Measurements from ENCODE around the gene ASPRV1. TPM values are rescaled to one million over a fixed set of nuclear protein-coding genes. Genes with fewer than 3 reads are reported as not detected.

Gene ASPRV1
- polyA plus RNA-seq, 5 donors = 2.0 to 4.0 (median 3.1) TPM

DNA sequence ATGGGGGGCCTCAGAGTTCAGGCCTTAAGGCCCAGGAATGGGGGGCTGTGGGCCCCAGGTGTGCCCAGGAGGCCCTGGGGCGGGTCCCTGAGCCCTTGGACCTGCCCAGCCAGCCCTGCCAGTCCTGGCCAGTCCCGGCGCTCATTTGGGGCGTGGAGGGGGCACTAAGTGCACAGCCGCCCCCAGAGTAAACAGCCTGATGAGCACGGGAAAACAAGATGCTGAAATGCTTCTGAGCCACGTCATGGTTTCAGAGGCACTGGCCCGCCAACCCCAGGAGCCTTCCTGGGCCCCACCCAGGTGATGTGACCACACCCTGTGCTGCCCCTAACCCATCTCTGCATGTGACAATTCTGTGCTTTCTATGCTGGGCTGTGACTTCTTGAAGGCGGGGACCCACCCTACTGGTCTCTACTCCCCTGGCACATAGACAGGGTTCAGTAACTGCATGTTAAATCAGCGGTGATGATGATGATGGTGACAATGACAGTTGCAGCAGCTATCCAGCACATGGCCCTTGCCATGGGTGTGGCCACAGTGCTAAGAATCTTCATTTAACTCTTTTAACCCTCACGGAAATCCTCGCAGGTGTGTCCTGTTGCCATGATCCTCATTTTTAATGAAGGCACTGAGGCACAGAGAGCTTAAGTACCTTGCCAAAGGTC lies 28.1 kb upstream of the ASPRV1 start:
- no peak for DNase-seq

DNA sequence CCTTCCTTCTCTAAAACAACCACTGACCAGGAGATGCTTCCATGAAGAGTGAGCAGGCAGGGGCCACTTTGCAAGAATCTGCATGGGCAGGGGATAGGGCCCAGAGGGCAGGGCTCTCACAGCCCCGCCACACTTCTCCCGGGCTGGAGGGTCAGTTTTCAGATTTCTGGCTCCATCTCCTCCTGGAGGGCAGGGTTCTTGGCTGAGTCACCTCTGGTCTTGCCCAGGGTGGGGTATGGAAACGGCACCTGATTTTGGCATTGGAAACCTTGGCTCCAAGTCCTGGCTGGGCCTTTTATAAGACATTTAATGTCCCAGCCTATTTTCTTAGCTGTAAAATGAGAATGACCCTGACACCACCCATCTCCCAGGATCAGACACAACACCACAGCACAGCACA lies 27.6 kb upstream of the ASPRV1 start:
- DNase-seq = no peak

DNA sequence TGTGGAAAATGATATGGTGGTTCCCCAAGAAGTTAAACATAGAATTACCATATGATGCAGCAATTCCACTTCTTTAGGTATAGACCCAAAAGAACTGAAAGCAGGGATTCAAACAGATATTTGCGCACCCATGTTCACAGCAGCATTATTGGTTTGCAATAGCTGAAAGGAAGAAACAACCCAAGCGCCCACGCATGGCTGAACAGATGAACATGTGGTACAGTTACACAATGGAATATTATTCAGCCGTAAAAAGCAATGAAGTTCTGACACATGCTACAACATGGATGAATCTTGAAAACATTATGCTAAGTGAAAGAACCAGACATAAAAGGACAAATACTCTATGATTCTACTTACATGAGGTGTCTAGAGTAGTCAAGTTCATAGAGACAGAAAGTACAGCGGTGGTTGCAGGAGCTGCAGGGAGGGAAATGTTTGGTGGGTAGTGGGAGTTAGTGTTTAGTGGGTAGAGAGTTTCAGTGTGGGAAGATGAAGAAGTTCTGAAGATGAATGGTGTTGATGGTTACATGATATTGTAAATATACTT lies 26.7 kb upstream of the ASPRV1 start:
- DNase-seq = no peak

DNA sequence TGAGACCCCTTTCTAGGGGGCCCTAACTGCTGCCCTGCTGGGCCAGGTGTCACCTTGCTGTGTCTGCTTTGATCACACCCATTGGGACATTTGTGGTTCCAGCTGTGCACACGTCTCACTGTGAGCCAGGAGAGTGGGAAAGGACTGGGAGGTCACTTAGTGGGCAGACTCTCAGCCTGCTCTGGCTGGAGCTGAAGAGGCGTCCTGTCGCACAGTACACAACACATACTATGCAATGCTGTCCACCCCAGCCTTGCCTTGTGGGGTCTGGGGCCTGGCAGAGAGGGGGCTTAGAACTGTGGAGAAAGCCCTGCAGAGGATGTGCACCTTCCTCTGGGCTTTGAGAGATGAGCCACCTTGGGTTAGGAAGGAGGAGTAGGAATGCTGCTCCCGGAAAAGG lies 25.3 kb upstream of the ASPRV1 start:
- no peak for DNase-seq

DNA sequence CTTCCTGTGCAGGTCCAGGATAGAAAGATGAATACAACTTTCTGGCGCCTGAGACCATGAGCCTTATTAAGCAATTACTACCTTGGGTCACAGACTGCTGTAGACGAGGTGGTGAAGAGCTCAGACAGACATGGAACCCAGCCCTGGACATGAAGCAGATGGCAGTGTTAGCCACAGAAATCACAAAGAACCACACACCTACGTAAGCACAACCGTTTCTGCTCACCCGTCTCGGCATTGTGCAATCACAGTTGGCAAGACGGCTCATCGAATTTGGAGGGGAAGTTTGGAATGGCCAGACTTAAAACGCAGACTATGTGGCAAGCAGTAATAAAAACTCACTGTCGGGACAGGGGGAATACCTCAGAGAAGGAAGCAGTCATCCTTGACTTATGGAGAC lies 24.3 kb upstream of the ASPRV1 start:
- DNase-seq = no peak

DNA sequence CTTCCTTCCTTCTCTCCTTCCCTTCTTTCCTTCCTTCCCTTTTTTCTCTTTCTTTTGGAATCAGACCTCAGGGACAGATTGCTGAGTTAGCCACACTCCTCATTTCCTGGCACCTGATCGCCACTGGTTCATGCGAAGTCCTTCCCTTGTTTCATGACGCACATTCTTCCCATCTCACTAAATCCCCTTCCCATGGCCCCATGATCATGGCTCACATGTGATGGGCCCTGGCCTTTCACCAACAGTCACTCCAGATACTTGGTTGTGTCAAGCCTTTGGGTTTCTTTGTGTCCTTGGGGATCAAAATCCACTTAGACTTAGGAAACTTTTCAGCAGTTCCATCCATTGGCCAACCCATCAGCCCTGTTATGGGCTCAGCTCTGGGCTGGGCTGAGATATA lies 23.8 kb upstream of the ASPRV1 start:
- no peak for DNase-seq

DNA sequence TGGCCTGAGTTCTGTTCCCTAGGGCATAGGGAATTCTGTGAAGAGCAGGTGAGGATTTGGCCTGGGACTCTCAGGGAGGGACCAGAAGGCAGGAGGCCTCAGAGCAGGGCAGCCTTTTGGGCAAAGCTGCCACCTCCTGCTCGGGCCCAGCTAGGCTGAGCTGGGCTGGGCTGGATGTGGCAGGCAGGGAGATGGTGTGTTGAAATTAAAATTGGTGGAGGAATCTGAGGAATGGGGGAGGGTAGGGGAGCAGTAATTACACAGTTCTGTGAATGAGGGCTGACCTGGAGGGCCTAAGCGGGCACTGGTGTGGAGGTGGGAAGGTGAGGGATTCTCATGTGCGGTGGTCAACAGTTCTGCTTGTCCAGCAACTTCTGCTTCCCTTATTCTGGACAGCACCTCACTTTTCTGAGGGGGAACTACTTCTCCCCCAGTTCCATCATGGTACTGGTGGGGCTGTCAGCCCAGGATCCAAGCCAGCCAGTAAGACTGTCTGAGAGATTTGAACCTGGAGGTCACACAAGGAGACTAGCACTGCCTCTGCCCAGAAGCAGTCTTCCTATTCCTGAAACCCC lies 22.0 kb upstream of the ASPRV1 start:
- DNase-seq = no peak

DNA sequence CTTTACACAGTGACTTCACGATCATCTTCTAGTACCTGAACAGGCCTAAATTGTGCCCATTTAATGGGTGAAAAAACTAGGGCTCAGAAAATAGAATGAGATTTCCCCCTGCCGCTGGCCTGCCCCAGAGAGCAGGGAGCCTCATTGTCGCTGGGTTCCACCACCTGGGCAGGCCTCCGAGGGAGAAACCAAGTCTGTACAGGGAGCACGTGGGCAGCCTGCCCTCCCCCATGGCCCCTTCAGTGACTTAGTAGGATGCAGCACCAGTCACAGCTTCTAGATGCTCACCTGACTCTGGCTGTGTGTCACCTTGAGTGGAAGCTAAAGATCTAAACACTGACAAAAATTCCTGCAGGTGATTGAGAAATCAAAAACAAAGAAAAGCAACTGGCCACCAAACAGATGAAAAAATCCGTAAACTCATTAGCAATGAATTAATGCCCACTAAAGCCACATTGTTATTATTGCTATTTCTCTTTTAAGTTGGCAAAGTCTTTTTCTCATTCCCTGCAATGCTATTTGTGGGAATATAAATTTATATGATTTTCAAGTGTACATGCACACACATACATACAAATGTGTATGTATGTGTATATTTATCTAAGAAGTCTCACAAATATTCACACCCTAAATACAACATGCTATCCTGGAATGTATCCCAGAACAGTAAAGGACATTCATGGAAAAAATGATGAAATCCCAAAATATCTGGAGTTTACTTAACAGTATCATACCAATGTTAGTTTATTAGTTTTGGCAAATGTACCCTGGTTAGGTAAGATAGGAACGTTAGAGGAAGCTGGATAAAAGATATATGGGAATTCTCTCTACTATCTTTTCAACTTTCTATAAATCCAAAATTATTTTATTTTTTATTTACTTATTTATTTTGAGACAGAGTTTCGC lies 18.7 kb upstream of the ASPRV1 start:
- no peak for DNase-seq

DNA sequence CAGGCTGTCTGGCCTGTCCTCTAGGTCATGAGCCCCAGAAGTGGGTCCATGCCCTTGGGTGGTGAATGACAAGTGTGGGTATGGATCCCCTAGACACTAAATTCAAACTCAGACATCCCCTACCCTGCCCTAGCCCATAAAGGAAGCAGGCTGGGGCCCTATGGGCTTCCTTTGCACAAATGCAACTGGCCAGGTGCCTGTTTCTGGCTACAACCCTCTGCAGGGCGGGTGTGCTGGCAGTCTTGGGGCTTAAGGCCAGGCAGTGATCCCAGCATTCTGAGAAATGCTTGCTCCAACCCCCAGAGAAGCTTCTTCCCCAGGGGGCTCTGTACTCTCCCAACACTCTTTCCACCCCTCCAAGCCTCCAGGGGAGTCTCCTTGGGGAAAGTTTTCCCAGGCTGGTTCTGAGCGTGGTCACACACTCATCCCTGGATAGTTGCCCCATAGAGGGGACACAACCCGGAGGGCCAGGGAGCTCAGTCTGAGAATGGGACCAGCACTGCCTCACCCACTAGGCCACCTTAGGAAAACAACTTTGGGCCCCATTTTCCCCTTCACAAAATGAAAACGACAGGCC lies 16.6 kb upstream of the ASPRV1 start:
- DNase-seq = no peak

DNA sequence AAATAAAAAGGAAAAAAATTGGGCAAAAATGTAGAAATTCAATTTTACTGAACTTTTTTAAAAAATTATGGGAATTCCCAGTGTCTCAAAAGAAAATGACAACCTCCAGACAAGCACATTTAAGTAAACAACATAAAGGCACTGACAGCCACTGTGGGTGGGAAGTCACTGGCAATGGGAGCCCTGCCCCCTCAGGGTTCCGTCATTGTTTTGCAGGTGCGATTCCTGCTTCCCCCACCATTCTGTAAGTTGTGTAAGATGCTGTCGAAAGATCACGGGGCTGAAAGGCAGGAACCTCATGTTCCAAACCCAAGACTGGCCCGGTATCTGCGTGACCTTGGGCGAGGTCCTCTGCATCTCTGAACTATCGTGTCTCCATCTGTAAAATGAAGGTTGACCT lies 15.8 kb upstream of the ASPRV1 start:
- DNase-seq = no peak

DNA sequence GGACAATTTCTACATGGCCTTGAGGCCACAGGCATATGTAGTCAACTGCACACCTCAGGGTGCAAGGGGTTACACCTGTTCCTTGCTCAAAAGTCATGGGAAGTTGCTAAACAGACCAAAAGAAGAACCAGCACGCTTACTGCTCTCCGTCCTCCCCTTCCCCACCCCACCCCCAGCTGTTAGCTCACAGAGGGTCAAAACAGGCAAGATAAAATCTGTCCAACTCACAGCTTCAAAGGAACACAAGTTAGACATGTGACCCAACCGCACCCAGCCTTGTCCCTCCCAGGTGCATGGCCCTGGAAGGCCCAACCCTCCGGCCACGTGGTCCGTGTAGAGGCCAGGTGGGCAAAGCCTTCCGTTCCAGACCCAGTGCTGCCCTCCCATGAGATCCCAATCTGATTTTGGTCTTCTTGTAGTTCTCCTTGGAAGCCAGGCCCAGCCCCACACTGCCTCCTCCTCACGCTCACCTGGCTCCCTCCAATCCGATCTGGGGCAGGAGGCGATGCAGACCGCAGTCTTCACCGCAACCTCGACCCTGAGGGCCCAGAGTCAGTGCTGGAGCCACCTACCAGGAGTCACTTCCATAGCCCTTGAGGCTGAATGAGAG lies 14.5 kb upstream of the ASPRV1 start:
- no peak for DNase-seq

DNA sequence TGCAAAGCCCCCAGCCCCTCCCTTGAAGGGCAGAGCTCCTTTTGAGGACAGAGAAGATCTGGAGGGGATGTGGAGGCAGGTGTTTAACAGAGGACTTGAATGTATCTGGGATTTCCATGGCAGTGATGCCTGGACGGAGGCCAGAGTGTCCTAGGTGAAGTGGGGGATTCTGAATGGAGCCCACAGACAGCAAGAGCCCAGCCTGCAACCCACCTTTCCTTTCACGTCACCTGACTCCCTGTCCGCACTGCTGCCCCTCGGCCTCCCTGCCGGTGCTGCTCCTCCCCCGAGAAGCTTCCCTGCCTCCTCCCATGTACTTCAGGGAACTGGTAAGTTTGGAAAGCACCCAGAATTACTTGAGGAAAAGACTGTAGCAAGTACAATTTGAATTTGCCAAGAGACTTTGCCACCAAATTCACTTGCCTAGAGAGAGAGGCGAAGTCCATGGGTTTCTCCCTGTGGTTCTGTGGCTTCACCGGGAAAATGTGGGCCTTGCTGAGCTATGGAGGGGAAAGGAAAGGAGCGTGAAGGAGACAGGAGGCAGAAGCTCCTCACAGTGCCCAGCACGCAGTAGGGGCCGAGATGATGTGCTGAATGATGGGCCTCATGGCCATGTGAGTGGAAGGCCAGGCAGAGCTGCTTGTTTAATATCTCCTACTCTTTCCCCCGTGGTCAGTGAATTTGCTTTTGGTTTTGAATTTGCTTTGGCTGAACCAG lies 13.9 kb upstream of the ASPRV1 start:
- DNase-seq = no peak

DNA sequence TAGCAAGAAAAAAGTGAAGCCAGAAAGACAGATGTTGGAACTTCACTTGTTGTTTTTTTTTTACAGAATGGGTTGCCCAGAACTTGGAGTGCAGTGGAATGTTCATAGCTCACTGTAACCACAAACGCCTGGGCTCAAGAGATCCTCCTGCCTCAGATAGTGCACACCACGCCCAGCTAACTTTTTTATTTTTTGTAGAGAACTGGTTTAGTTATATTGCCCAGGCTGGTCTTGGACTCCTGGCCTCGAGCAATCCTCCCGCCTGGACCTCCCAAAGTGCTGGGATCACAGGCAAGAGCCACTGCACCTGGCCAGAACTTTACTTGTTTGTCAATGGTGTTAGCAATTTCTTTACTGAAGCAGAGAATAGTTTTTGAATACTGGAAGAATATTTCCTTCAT lies 11.9 kb upstream of the ASPRV1 start:
- no peak for DNase-seq

DNA sequence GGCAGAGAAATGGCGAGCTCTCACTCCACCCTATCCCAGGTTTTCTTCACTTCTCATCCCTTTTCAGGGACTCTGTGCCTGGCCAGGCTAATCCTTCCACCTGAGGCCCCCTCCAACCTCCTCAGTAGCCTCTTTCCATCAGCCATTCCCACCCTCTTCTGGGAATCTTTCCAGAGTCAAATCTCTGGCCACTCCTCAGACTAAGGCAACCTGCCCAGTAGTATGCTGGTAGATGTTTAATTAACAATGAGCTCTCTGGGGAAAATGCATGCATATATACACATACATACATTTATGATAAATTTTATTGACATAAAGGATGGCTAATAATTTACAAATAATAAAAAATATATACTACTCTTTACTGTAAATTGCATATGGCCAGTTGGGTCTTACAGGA lies 11.4 kb upstream of the ASPRV1 start:
- no peak for DNase-seq

DNA sequence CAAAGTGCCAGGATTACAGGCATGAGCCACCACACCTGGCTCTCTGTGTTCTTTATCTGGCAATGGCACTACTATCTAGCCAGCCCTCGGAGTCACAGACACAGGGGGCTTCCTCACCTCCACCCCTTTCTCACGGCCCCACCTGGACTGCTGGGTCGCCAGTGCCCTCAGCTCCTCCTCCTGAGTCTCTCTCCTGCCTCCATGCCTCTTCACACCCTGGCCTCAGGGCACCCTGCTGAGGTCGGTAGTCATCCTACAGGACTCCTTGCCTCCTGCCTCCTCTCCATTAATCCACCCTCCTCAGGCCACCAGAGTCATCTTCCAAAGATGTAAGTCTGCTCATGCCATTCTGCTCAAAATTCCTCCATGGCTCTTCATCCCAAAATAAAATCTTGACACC lies 8.6 kb upstream of the ASPRV1 start:
- no peak for DNase-seq

DNA sequence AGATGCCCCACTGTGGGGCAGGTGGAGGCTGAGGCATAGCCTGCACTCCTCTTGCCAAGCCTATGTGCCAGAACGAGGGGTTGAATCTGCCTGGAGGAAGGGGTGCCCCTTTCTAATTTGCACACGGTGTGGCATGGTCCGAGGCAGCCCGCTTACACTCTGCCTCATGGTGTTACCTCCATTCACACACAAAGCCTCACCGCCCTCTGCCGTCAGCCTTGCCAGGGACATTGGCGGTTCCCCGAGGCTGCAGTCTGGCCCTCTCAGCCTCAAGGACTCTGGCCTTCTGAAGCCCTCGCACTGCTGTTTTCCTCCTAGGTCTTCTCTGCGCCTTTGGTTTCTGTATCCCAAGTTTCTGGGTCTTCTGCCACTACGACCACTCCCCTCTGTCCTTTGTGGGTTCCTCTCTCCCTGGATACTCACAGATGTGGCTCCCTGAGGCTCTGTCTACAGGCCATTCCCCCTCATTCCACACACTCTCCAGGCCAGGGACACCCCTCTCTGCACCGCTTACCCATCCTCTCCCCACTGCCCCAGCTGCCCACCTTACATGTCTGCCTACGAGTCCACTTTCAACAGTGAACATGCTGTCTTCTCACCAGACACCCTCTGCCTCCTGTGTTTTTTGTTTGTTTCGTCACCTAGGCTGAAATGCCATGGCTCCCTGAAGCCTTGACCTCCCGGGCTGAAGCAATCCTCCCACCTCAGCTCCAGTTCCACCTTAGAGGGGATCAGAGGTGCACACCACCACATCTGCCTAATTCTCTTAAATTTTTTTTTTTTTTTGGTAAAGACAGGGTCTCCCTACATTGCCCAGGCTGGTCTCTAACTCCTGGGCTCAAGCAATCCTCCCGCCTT lies 7.9 kb upstream of the ASPRV1 start:
- no peak for DNase-seq

DNA sequence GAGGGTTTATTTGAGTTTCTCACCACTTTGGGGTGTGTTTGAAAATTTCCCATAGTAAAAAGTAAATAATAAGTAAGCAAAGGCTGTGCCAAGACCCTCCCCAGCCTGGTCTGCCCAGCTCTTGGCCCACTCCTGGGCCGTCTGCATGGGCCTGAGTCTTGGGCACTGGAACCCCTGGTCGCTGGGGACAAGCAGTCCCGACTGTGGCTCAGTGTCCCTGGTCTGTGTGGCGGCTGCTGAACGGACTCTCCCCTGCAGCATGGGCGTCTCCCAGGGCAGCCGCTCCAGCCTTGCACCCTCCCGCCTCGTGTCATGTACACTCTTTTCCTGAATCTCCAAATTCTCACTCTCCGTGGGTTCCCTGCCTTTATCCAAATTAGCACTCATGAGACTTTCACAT lies 7.2 kb upstream of the ASPRV1 start:
- DNase-seq = no peak

DNA sequence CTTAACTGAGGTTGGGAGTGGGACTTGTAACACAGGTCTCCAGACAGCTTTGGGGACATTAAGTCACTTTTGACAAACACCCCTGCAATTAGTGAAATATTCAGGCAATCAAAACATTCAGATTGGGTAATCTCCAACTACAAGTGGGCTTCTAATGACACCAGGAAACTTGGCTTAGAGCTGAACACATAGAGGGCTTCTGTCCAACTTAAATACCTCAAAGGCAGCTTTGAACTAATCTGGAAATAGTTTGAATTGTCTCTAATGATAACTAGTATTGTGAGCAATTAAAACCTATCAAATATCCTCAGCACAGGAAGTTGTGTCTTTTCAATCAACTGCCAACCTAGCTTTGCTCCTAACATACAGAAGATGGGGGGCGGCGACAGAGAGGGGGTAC lies 5.1 kb upstream of the ASPRV1 start:
- no peak for DNase-seq

DNA sequence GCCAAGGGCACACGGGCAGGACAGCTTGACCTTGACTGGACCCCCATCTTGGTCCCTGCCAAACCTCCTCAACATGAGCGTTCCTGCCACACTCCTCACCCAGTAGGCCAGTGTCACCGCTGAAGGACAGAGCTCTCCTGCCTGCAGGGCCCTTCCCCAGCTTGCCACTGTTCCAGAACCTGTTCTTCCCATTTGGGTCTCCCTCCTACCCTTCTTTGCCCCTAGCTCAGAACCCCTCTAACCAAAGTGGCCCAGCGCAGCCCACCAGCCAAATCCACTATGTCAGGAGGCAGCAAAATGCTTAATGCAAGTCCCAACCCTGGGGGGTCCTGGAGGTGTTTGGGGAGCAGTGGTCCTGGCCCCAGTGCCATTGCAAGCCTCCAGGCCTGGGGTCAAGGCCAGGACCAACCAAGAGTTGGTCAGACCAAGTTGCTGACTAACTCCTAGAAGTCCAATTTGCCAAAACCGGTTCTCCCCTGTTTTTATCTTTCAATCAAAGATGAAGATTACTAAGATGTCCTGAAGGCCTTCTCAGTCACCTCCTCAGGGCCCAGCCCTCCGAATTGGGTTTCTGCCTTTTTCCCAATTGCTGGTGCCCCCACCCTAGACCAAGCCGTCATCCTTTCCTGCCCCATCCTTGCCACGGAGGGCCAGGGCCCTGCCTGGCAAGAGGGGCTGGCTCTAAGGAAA lies 4.5 kb upstream of the ASPRV1 start:
- DNase-seq = no peak

DNA sequence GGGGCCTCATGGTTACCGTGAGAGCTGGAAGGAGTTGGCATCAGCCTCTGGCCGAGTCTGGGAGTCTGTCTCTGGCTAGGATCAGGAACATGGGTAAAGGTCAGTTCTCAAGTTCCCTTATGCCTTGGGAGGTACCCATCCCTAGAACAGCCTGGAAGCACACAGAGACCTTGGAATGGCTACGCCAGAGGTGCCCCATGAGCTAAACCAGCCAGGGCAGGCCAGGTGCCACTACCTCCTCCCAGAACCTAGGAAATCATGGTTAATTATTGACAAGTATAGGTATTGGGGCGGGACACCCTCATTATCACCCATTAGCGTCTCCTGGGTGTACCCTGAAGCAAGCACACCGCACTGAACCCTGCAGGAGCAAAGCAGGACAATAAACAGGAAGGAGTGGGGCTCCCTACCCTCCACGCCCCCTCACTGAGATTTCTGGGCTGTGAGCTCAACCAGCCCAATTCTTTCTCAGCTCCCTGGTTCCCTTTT lies 3.0 kb upstream of the ASPRV1 start:
- DNase-seq = no peak
